GM18508 (cell line): ENCODE data around the gene PIWIL1.

Experiments used
- ATAC-seq: cut with Tn5 transposase; IDR thresholded peaks from one replicate; pipeline ENCODE4 v1.9.1; 2021; ENCODE audit warnings: moderate number of reproducible peaks; ENCODE audit not compliant: insufficient read depth, unreplicated experiment

The PIWIL1 gene

GRCh38 chr12:130337488-130338303, at the start of gene PIWIL1:
Gene PIWIL1 (plus strand): TSS chr12:130337887. CDS start chr12:130342592, 4,705 bp downstream.
- ATAC-seq, result no peak

- ATAC-seq, result no peak
These were observed 49.5 kb upstream of the PIWIL1 start for GRCh38 chr12:130288206-130288605.

- ATAC-seq, result no peak
These were observed 49.0 kb upstream of the PIWIL1 start for GRCh38 chr12:130288691-130289090.

- ATAC-seq, result no peak
These were observed 47.6 kb upstream of the PIWIL1 start for GRCh38 chr12:130290114-130290513.

- ATAC-seq, result no peak
These were observed 39.2 kb upstream of the PIWIL1 start for GRCh38 chr12:130298322-130299021.

GRCh38 chr12:130299574-130299973, 38.1 kb upstream of the PIWIL1 start:
- ATAC-seq, result no peak

GRCh38 chr12:130300090-130300489, 37.6 kb upstream of the PIWIL1 start:
- no peak for ATAC-seq

- no peak for ATAC-seq
These were observed 36.8 kb upstream of the PIWIL1 start for GRCh38 chr12:130300737-130301535.

- ATAC-seq, result no peak
These were observed 36.1 kb upstream of the PIWIL1 start for GRCh38 chr12:130301559-130301958.

- no peak for ATAC-seq
These were observed 33.9 kb upstream of the PIWIL1 start for GRCh38 chr12:130303781-130304180.

GRCh38 chr12:130307859-130308258, 29.8 kb upstream of the PIWIL1 start:
- ATAC-seq, result no peak

GRCh38 chr12:130308393-130308792, 29.3 kb upstream of the PIWIL1 start:
- ATAC-seq, result no peak

GRCh38 chr12:130316251-130316650, 21.4 kb upstream of the PIWIL1 start:
- ATAC-seq, result no peak

- no peak for ATAC-seq
These were observed 17.2 kb upstream of the PIWIL1 start for GRCh38 chr12:130320536-130320935.

GRCh38 chr12:130322263-130322662, 15.4 kb upstream of the PIWIL1 start:
- no peak for ATAC-seq

- ATAC-seq, result no peak
These were observed 7.0 kb upstream of the PIWIL1 start for GRCh38 chr12:130330685-130331084.

- no peak for ATAC-seq
These were observed 6.5 kb upstream of the PIWIL1 start for GRCh38 chr12:130331146-130331545.

GRCh38 chr12:130333341-130333740, 4.3 kb upstream of the PIWIL1 start:
- ATAC-seq, result no peak

- ATAC-seq, result no peak
These were observed 3.3 kb upstream of the PIWIL1 start for GRCh38 chr12:130334399-130334798.

- no peak for ATAC-seq
These were observed 2.8 kb upstream of the PIWIL1 start for GRCh38 chr12:130334937-130335336.
